NCI-H2227 treated with DMSO at 0.1 percent for 48 hours (cell line): ENCODE results near the gene ELF5.

Source experiments
- DNase-seq: peaks from one replicate; lab custom pipeline; 2025; lab: John Stamatoyannopoulos, UW

Gene ELF5

DNA sequence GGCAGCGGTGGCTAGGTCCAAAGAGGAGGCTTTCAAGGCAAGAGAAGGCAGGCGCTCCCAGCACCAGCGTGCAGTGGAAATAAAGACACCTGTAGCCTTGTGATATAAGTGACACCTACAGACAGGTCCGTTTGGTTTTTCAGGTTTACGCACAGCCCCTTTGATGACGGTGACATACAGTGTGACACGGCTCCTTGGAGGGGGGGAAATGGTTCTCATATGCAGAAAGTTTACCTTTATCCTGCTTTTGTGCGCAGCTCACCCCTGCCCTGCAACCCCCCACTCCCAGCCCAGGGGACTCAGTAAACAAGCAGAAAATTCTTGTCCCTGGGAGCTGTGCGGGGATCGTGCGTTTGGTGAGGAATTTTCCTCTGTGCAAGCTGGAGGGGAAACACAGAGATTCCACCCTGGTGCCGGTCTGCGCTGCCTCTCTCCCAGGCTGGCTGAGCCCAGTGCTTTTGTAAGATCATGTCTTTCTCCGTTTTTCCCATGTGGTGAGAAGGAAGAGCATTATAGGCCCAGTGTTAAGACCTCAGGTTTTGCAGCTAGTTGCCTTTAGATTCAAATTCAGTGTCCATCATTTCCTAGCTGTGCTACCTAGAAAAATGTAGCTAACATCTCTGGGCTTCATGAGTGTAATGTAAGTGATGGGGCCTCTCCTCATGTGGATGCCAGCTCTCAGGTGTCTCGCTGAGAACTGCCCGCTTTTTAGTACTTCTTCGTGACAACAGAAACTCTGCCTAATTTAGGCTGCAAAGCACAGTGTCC, at the start of gene ELF5:
Gene ELF5, minus strand, starts transcription at position 113 of the 768 bp plus-strand sequence. CDS start 8,045 bp downstream, outside the sequence.
- DNase-seq, result no peak

DNA sequence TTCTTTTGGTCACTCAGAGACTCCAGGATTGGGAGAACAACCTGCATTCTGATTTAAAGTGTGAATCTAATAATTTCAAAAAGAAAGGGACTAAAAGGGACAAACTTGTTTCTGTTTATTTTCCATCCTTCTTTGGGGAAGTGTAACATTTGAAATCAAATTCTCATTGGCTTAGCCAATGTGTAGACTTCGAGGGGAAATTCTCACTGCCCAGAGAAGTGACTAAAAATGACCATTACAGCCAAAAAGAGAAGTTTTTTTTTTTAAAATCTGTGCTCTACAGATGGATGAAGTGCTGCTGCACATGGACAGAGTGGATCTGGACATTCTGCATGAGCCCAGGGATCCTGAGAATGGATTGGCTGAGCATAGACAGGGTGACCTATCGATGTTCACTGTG, 49.4 kb upstream of the ELF5 start:
- DNase-seq, result no peak

DNA sequence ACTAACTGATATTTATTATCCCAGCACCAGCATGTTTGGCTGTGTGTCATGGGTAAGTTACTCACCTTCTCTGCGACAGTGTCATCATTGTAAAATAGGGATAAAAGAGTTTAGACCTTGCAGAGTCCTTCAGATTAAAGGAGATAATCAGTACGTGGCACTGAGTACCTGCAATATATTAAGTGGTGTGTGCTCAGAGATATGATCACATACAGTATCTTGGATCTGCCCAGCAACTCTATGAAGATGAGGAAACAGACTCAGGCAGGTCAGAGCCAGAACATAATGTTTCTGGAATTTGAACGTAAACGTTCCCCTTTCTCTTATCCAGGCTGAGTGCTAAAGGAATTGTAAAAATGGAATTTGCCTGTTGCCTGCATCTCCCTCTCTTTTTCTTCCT, 46.9 kb upstream of the ELF5 start:
- DNase-seq, result no peak

DNA sequence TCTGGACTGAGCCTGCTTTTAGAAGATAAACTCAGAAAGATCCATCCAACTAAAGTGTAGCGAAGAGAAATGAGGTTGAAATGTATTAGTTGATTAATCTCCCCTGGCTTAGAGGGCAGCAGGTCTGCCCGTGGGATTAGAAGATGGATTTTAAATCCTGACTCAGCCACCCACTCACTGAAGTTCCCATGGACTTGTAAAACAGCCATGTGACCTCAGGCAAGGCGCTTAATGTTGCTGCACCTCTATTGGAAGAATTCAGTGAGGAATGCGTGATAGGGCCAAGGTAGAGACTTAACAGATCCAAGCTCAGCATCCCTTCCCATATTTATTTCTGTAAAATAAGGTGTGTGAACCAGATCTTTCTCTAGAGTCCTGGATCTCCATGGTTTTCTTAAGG, 45.1 kb upstream of the ELF5 start:
- DNase-seq, result no peak

DNA sequence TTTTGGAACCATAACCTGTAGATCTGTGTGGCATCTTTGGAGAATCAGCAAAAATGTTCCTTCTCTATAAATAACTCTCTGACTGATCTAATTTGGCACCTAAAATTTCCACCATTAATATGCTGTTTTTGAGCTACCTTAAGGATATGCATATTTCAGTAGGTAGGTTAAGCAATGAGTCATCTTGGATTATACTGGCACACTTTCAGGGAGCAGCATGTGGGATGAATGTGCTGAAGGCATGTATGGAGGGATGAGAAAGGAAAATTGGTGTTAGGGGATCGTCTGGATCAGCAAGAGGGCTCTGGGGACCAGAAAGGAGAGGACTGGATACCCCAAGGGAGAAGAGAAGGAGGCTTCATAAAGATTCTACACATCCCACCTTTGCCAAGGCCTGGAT, 44.6 kb upstream of the ELF5 start:
- DNase-seq, result no peak

DNA sequence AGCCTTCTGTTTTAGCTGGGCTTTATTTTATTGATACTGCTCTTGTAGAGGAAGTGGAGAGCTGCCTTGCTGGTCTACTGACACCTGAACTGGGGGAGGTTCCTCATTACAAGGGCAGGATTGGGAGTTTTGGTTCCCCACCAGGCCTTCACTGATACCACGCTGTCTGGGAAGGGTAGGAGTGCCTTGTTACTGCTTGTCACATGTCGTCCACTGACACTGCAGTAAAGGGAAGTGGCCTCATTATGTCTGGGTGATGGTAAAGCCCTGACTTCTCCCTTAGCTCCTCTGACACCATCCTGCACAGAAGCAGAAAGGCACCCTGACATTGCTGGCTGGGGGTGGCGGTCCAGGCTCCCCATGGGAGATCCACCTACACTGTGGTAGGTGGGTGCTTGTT, 38.7 kb upstream of the ELF5 start:
- no peak for DNase-seq

DNA sequence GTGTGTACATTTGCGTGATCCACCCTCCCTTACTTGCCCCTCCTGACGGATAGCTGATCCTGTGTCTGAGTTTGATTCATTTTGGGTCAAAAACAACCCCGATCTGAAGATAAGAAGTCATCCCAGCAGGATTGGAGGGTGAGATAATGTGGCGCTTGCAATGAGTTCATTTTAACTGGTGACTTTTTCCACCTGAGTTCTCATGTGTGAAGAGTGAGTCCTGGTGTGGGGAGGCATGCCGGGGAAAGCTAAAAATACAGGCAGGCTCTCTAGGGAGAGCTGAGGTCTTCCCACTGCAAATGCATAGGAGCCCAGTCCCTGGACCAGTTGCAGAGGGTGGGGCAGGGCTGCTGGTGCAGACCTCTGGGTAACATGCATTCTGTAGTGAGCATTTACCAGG, 35.7 kb upstream of the ELF5 start:
- DNase-seq, result no peak

DNA sequence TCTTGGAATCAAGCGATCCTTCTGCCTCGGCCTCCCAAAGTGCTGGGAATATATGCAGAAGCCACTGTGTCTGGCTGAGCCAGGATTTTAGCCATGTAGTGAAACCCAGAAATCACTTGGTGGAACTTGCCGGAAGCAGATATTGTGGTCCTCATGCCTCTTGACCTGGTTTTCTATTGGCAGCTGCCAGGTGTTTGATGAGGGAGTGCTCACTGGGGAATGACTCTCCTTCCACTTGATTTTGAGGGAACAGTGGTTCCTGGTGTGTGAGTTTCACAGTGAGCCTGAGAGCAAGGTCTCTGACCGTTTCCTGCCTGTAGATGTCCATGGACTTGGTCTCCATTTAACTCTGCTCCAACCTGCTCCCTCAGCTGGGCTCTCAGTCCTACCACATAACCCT, 34.7 kb upstream of the ELF5 start:
- no peak for DNase-seq

DNA sequence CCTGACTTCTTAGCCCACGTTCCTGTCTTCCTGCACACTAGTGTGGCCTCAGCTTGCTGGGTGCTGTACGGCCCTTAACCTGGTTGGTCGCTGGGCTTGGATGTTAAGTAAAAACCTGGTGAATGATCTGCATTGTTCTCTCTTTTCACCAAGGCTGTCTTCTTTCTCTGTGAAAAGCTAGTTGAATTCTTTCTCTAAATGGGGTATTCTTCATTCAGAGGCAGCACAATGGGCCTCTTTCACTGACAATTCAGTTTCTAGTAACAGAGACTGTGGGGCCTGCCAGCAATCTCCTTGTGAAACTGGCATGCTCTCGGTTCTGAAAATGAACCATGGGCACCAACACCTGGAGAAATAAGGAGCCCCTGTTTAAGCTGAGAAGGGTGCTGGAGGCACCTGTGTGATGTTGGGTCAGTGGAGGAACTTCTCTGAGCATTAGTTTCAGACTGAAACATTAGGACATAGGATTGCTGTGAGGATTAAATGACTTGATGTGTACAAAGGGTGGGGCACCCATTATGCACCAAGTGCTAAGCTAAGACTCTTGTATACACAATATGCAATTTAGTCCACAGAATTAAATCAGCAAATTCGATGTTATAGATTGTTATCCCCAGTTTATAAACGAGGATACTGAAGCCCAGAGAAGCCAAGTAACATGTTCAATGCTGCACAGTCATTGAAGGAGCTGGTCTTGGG, 33.1 kb upstream of the ELF5 start:
- DNase-seq, result no peak

DNA sequence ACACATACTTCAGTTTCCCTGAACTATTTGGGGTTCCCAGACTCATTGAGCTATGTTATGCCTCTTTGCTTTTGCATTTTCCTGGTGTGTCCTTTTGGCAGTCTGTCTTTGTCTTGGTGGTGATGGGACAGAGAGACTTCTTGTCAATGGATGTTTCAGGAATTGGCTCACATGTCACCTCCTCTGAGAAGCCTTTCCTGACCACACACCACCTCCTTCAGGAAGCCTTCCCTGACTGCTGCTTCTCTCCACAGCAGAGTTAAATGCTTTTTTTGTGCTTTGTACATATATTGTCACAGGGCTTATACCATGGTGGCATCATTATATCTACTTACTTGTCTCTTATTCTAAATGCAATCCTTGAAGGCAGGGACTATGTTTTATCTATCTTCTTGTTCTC, 28.5 kb upstream of the ELF5 start:
- DNase-seq, result no peak

DNA sequence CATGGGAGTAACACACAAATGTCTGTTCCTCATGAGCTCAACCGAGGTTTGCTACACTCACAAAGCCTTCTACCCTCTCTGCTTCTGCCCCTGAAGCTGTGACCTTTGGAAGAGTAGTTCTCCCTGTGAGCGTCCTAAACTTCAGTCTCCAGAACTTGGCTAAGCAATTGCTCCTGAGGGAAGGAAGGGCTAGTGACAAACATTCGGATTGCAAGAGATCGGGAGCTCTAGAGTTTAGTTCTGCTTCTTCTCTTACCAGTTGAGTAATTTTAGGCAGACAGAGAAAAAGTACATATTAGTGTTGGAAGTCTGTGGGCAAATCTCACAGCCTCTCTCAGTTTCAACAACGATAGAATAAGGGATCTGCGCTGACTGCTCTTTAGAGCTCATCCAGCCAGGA, 27.3 kb upstream of the ELF5 start:
- no peak for DNase-seq

DNA sequence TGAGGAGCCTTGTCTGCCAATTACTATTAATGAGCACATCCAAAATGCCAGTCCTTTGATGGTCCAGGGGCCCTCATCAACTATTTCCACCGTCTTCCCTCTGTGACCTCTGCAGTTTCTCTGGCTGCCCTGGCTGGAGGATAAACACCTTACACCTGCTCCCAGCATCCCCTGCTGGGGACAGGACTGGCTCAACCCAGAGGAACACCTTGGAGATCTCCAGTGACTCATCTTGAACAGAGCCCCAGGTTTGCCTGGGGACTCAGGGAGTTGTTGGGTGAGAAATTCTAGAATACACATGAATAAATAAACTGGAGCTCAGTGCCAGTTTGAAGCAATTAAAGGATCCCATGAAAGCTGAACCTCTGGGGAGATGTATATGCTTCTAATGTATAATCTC, 24.0 kb upstream of the ELF5 start:
- DNase-seq, result no peak

DNA sequence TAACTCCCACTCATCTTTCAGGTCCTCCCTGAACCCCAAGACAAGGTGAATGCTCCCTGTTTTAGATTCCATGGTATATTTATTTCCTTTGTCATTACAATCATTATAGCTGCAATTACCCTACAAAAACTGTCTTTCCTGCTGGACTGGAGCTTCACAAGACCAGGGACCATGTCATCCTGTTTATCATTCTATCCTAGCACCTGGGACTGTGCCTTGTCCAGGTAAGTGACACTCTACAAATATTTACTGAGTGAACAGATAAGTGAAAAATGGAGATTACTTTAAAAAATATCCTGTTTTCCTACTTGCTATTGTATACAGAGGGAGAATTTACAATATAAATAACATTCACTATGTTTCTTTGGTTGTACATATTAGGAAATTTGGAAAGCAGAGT, 22.5 kb upstream of the ELF5 start:
- DNase-seq, result no peak

DNA sequence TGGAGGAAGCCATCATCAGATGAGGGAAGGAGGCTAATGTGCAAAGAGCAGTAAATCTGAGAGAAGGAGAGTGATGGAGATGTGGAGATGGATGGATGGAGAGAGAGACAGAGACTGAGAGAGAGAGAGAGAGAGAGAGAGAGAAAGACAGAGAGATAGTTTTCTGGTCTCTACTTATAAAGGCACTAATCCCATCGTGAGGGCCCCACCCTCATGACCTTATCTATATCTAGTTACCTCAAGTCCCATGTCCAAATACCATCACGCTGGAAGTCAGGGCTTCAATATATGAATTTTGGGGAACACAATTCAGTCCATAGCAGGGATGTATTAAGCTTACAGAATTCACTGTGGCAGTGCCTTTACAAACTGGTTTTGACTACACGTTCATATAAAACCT, 21.2 kb upstream of the ELF5 start:
- DNase-seq, result no peak

DNA sequence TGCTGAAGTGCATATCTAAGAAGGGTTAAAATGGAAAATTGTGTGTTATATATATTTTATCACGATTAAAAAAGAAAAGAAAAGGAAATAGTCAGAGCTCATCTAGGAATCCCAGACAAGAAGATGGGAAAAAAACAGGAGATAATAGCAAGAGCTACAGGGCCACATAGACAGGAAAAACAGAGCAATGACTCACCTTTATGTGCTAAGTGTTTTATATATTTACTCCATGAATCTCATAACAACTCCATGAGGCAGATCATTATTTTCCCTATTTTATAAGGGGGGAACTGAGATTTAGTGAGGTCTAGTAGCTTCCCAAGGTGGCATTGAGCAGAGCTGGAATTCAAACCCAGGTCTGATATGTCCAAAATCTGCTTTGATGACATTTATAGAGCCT, 18.1 kb upstream of the ELF5 start:
- no peak for DNase-seq

DNA sequence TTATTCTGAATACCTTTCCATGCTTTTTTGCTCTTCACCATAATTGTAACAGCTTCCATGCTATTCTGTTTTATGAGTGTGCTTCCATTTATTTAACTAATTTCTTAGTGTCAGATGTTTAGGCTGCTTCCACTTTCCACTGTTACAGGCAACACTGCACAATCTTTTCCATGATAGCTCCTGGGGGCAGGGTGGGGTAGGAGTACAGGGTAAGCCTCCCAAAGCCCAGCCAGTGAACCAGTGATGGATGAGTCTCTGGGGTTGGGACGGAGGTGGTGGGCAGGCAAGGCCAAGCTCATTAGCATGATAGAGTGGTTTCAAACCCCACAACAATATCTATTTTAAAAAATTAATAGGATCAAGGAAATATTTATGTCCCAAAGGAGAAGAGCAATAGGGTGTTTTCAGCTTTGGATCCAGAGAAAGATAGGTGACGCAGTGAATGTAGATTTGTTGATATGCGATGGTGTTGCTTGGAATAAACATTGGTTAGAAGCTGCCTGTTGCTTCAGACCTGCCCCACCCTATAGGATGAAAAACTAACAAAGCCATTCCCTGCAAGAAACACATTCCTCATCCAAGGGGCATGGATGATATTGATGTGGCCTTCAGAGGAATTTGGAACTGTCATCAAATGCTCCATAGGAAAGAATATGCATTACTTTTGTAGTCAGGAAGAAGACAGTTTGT, 17.1 kb upstream of the ELF5 start:
- DNase-seq, result no peak

DNA sequence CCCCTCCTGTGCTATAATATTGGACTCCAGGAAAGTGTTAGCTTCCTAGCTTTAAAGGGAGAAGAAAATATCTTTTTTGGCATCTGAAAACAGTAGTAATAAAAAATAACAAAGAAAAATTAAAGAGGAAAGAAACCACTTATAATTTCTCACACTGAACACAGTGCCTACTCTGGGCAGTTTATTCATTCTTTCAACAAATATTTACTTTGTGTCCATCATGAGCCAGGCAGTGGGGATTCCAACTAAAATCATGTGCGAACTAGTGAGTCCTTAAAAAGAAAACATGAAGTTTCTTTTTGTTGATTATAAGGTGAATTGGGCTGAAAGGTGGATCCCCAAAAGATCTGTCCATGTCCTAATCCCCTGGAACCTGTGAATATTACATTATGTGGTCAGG, 16.0 kb upstream of the ELF5 start:
- DNase-seq, result no peak

DNA sequence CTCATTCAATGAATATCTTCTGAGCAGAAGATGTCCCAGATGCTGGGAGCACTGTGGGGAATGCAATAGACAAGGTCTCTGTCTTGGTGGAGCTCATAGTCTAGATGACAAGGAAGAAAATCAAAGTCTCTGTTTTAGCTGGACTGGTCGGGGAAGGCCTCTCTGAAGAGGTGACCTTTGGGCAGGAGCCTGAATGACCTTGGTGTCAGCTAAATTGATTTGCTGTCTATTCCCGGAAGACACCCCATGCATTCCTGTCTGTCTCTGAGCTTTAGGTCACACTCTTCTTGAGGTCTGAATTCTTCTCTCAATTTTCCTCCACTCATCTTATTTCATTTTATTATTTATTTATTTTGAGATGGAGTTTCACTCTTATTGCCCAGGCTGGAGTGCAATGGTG, 14.5 kb upstream of the ELF5 start:
- no peak for DNase-seq

DNA sequence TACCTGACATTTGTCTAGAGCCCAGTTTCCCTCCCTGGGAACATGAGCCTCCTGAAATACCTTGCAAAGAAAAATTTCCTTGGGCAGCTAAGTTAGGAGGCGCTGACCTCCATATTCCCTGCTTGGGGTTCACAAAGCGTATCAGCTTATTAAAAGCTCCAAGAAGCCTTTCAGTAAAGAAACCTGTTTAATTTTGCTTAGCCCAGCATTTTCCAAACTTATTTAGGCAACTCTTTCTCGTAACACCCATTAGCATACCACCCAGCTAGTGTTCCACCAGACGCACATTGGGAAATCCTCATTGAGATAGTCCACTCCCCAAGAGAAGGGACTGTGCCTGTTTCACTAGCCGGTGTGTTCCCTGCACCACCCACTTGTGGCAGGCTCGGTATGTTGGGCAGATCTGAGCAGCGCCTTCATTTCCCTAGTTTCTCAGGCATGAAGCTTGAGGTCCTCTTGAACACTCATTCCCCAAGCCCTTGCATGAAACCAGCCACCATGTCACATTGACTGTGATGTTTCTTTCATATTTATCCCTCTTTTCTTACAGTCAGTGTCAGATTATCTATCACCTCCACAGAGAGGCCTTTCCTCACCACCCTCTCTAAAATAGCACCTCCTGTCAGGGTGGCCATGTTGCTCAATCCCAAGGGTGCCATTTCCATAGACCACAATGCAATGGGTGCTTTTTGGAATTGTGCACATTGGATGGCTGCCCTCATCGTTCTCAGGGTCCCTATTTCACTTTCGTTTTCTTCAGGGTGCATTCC, 12.5 kb upstream of the ELF5 start:
- DNase-seq, result no peak

DNA sequence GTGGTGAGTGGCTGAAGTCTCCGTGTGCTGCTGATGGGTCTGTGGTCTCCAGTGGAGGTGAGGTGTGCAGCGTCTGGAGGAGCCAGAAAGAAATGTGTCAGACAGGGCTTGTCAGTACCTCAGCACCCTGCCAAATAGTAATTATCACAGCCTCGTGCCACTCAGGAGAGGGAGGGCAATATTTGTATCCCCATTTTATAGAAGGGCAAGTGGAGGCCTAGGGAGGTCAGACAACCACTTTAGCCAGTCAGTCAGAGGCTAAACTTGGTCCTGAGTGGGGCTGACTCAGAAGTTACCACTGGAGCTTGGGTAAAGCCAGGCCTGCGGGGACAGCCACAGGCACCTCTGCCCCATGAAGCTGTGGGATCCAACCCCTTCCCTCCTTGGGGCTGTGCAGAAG, 11.5 kb upstream of the ELF5 start:
- no peak for DNase-seq

DNA sequence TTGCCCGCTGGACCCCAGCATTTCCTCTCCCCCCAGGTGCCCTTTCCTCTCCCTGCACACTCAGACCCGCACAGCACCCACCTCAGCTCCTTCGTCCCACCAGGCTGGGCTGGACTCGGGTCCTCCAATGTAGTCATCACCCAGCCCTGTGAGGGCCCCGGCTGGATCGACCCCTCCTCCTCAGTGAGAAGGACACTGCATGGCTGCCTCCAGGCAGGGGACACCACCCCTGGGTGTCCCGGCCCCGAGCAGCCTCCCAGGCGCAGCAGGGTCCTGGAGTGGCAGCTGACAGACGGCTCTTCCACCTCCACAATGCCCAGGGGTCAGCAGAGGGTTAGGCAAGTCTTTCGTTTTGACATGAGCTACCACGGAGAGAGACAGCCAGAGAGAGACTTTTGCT, 11.1 kb upstream of the ELF5 start:
- DNase-seq, result no peak

DNA sequence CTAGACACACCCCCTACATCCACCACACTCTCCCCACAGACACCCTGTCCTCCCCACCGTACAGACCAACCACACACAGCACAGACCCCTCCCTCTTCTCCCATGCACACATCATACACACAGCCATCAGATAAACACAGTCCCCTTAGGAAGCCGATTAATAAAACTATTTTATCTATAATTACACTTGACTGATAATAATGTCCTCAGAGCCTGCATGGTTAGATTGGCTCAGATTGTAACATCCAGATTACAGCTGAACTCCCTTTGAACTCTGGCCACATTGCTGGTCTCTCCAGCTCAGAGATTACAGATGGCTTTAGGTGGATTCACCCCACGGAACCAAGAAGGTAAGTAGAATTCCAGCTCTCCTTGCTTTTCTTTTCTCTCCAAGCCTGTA, 9.5 kb upstream of the ELF5 start:
- no peak for DNase-seq

DNA sequence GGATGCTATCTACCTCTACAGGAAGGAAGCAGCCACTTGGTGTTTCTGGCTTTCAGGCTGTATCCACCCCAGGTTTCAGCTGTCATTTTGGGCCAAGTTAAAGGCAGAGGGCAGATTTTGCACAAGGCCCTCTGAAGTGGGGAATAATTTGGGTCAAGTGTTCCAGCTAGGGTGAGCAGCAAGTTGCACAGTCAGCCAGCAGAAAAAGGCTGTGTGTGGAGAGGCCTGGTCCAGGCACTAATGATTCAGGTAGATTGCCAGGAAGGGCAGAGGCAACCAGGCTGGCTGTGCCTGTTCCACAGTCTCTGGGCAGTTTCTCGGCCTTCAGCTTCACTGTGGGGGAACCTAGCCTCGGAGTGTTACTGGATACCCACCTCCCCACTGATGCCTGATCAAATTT, 8.6 kb upstream of the ELF5 start:
- DNase-seq, result no peak
